HepG2 (cell line): Measurements from ENCODE around the gene URI1. TPM values are rescaled to one million over a fixed set of nuclear protein-coding genes. Genes with fewer than 3 reads are reported as not detected.

Source experiments
- ATAC-seq: fragments of 200-7000 bp; cut with Tn5 transposase; 3 replicates; pipeline ENCODE4 v1.9.1; 2020; ENCODE audit warnings: mild to moderate bottlenecking, moderate library complexity
- BruUV-seq: library from RNA; stranded (reverse); fragments of 400-500 nt; replicated peaks from 2 replicates; lab custom pipeline; 2021; lab: Mats Ljungman, UMichigan
- CTCF ChIA-PET: fragments of 300-600 bp; formaldehyde crosslinking; extraction: SDS; loops from one replicate; lab custom pipeline; 2021; ENCODE audit warnings: low total read pairs, inconsistent platforms, low intra/inter-chr PET ratio; lab: Yijun Ruan, JAX
- POLR2A ChIA-PET: fragments of 350-600 bp; sonication (Branson Sonifier 250); formaldehyde crosslinking; loops from one replicate; lab custom pipeline; 2020; ENCODE audit warnings: antibody characterized with exemption, inconsistent platforms; lab: Yijun Ruan, JAX
- DNase-seq: peaks from one replicate; pipeline ENCODE4 v3.0.0-alpha.2; 2015; ENCODE audit warnings: low spot score
- FAIRE-seq: peaks from 3 replicates; lab custom pipeline; 2011; peaks lifted over from hg19 to GRCh38; lab: Jason Lieb, UNC
- H2AFZ ChIP-seq: one replicate; pipeline ENCODE4 v1.6.1; 2011; ENCODE audit warnings: low read length, inconsistent platforms
- H3K27ac ChIP-seq: fragments of 300-600 bp; 3 replicates; pipeline ENCODE4 v1.8.0; 2011; ENCODE audit warnings: mixed run types, mild to moderate bottlenecking, mixed read lengths, low read length, inconsistent platforms; ENCODE audit not compliant: insufficient read depth; ENCODE audit errors: extremely low read length
- H3K27me3 ChIP-seq, 2 experiments: fragments of 200-600 bp in 1 of 2; 2 replicates in 1 of 2; 3 replicates in 1 of 2; pipeline versions ENCODE4 v1.6.0 to v1.8.0; 2011; ENCODE audit warnings: low read length in 2 of 2, mild to moderate bottlenecking in 2 of 2, moderate library complexity in 2 of 2, inconsistent platforms in 1 of 2; ENCODE audit not compliant: insufficient read depth in 2 of 2, control insufficient read depth in 1 of 2
- H3K36me3 ChIP-seq, 2 experiments: fragments of 200-600 bp in 1 of 2; replicated peaks in 1 of 2; 2 replicates in 1 of 2; 3 replicates in 1 of 2; pipeline versions ENCODE4 v1.5.1 to v1.8.0; 2011; ENCODE audit warnings: low read length in 2 of 2, inconsistent platforms in 1 of 2; ENCODE audit not compliant: insufficient read depth in 2 of 2, control insufficient read depth in 1 of 2
- H3K4me1 ChIP-seq: 2 replicates; pipeline ENCODE4 v1.5.1; 2012; ENCODE audit warnings: low read length, inconsistent platforms; ENCODE audit not compliant: insufficient read depth
- H3K4me2 ChIP-seq: 2 replicates; pipeline ENCODE4 v1.6.0; 2011; ENCODE audit warnings: low read depth, low read length, inconsistent platforms
- H3K4me3 ChIP-seq, 3 experiments: fragments of 200-600 bp in 1 of 3; sonication (generic), shearing (Covaris generic) in 1 of 3; replicated peaks in 1 of 3; 2 replicates each; pipeline ENCODE4 v1.5.1; 2011 to 2016; ENCODE audit warnings: low read length in 3 of 3, inconsistent platforms in 2 of 3, low read depth in 2 of 3, mild to moderate bottlenecking in 2 of 3, control low read depth in 1 of 3, mixed read lengths in 1 of 3; ENCODE audit not compliant: insufficient read depth in 1 of 3
- H3K79me2 ChIP-seq: one replicate; pipeline ENCODE4 v1.6.1; 2011; ENCODE audit warnings: low read length, inconsistent platforms; ENCODE audit not compliant: insufficient read depth
- H3K9ac ChIP-seq: 2 replicates; pipeline ENCODE4 v1.6.0; 2011; ENCODE audit warnings: mild to moderate bottlenecking, low read depth, low read length, inconsistent platforms; ENCODE audit not compliant: insufficient read depth
- H3K9me3 ChIP-seq: 2 replicates; pipeline ENCODE4 v1.5.1; 2012; ENCODE audit warnings: mild to moderate bottlenecking, low read length
- H4K20me1 ChIP-seq: 2 replicates; pipeline ENCODE4 v1.6.0; 2011; ENCODE audit warnings: inconsistent platforms, mild to moderate bottlenecking, low read length, moderate library complexity; ENCODE audit not compliant: insufficient read depth
- GPN1 ChIP-seq: sonication (generic); formaldehyde crosslinking; IDR thresholded peaks from 2 replicates; pipeline ENCODE4 v1.5.1; 2020; ENCODE audit warnings: missing genetic modification reagents, borderline replicate concordance
- HBP1 ChIP-seq: IDR thresholded peaks from 2 replicates; pipeline ENCODE4 v1.6.1; 2016; ENCODE audit warnings: low read depth, control low read depth
- MNT ChIP-seq: fragments of 450-650 bp; IDR thresholded peaks from 2 replicates; pipeline ENCODE4 v1.6.1; 2016
- ZKSCAN1 ChIP-seq: fragments of 150-350 bp; IDR thresholded peaks from 2 replicates; pipeline ENCODE4 v1.6.1; 2014; ENCODE audit warnings: low read length
- ZNF263 ChIP-seq: sonication (generic); formaldehyde crosslinking; IDR thresholded peaks from 2 replicates; pipeline ENCODE4 v1.4.0; 2020; ENCODE audit warnings: missing genetic modification reagents
- ZNF354B ChIP-seq: sonication (generic); formaldehyde crosslinking; IDR thresholded peaks from 2 replicates; pipeline ENCODE4 v1.8.0; 2022; ENCODE audit warnings: mild to moderate bottlenecking, missing genetic modification reagents
- ZNF678 ChIP-seq: sonication (generic); formaldehyde crosslinking; IDR thresholded peaks from 2 replicates; pipeline ENCODE4 v1.4.0; 2020; ENCODE audit warnings: mild to moderate bottlenecking, missing genetic modification reagents
- WGBS: methylation state at CpG from one replicate; pipeline ENCODE4 v1.1.6; 2017; ENCODE audit warnings: low lambda C conversion rate; 5-methylcytosine and 5-hydroxymethylcytosine counted together
- in situ Hi-C: cut with HindIII; loops from 2 replicates; pipeline ENCODE4 v1.10.0; 2017; ENCODE audit warnings: low pct_unique_long_range_greater_than_20kb; ENCODE audit not compliant: extremely low pct_ligation_motif_present
- intact Hi-C: fragments of 100-400 bp; cut with micrococcal nuclease; formaldehyde crosslinking; loops from one replicate; pipeline ENCODE4 v1.10.0; 2022; ENCODE audit not compliant: unreplicated experiment
- polyA plus RNA-seq, 8 experiments: library from polyadenylated mRNA; depleted of rRNA in 3 of 8; stranded (reverse) in 7 of 8; unstranded in 1 of 8; fragments of >200 nt; fragmentation: Illumina TruSeq in 4 of 8; extraction: Trizol in 4 of 8; gene quantifications; 2 replicates each; pipeline versions ENCODE4 v1.2.1 to v1.2.3, GENCODE V29; 2011 to 2016; ENCODE audit warnings: low read depth in 4 of 8, missing spikeins in 1 of 8, mixed read lengths in 1 of 8; ENCODE audit not compliant: insufficient read depth in 1 of 8
- total RNA-seq, 5 experiments: library from RNA; depleted of rRNA; stranded (reverse); fragments of >200 nt; fragmentation: Illumina TruSeq; extraction: Trizol; gene quantifications; 2 replicates each; pipeline ENCODE4 v1.2.3, GENCODE V29; 2016; ENCODE audit warnings: low read depth in 1 of 5

The URI1 gene
- total and polyA plus RNA-seq, 2 of the 13 experiments (the other 11 are each of a cell fraction or from before 2014, with no cell fraction given): 43.6 to 67.9 TPM

GRCh38 chr19:29928831-29929230, 13.2 kb upstream of the URI1 start:
- Histone ChIP-seq H2AFZ (no peak overlapping the region), H3K4me2 (peak overlapping the region; percentile 78), H3K9ac (no peak overlapping the region), H3K9me3 (no peaks in the 10 kb centered on the region), H3K4me1 (peaks cover 17% of the 10 kb centered on the region), H4K20me1 (no peaks in the 10 kb centered on the region), H3K4me3 (peak overlapping the region in 2 of 3 experiments; percentile 25 to 56; a peak in 2 of 6 replicates), H3K27ac (no peak overlapping the region), H3K27me3 (no peaks in the 10 kb centered on the region), H3K36me3 (no peaks in the 10 kb centered on the region), H3K79me2 (no peaks in the 10 kb centered on the region)
- intact Hi-C loops (no loop called here), in situ Hi-C loops (no loop called here)
- ChIA-PET POLR2A (interaction anchor here (1.7 kb wide), 1 partner anchor 13 kb away, joined by 6 read pairs; the partner anchor contains the start of gene URI1), CTCF (no interaction called here)
- WGBS: 0% methylated on average over 1 of the region's 1 CpG
- no peak for DNase-seq
- ATAC-seq: no peak
- TF ChIP-seq ZNF678 (CRISPR knock-in tag) (no peak), GPN1 (CRISPR knock-in tag) (no peak), HBP1 (CRISPR knock-in tag) (no peak), ZNF263 (CRISPR knock-in tag) (no peak), ZNF354B (CRISPR knock-in tag) (no peak)
- BruUV-seq: no TSS peak
- FAIRE-seq: no peak

- Histone ChIP-seq H3K9ac (no peak overlapping the region), H3K79me2 (no peaks in the 10 kb centered on the region), H2AFZ (no peak overlapping the region), H3K4me1 (peaks cover 7% of the 10 kb centered on the region; the same call in 1 of the 2 replicates), H3K4me3 (no peak overlapping the region), H3K36me3 (no peaks in the 10 kb centered on the region), H3K9me3 (no peaks in the 10 kb centered on the region), H3K27ac (no peak overlapping the region), H3K27me3 (peaks cover 0 to 1% of the 10 kb centered on the region in 2 experiments; a peak in 1 of 5 replicates), H4K20me1 (no peaks in the 10 kb centered on the region), H3K4me2 (no peak overlapping the region)
- POLR2A ChIA-PET: interaction anchor here (1.0 kb wide), 1 partner anchor 7 kb away, joined by 3 read pairs; the partner anchor contains the start of gene URI1
- no peak for TF ChIP-seq ZKSCAN1
- peak; percentile 83 for TF ChIP-seq MNT
- ATAC-seq (no peak), FAIRE-seq (no peak), DNase-seq (no peak)
- in situ Hi-C loops (no loop called here), intact Hi-C loops (no loop called here)
- WGBS: 7% methylated on average over 3 of the region's 3 CpGs
- CTCF ChIA-PET: no interaction called here
- no TSS peak for BruUV-seq
Measured at GRCh38 chr19:29934257-29934656, 7.8 kb upstream of the URI1 start.
